BLaER1 treated with 17β-estradiol and CSF1 and Interleukin-3, amounts not matched to agents 10 nM and 100 nM (cell line): ENCODE data around the gene PSAP.

Experiments used
- H3K27ac ChIP-seq, 11 experiments: shearing (Covaris generic); formaldehyde crosslinking; 2 replicates each; pipeline ENCODE4 v1.8.1; 2022
- H3K27me3 ChIP-seq, 11 experiments: shearing (Covaris generic); formaldehyde crosslinking; 2 replicates each; pipeline ENCODE4 v1.8.1; 2022
- H3K36me3 ChIP-seq, 11 experiments: shearing (Covaris generic); formaldehyde crosslinking; 2 replicates each; pipeline ENCODE4 v1.8.1; 2022
- H3K4me1 ChIP-seq, 10 experiments: shearing (Covaris generic); formaldehyde crosslinking; 2 replicates each; pipeline ENCODE4 v1.8.1; 2022
- H3K4me2 ChIP-seq, 11 experiments: shearing (Covaris generic); formaldehyde crosslinking; 2 replicates each; pipeline ENCODE4 v1.8.1; 2022
- H3K4me3 ChIP-seq, 10 experiments: shearing (Covaris generic); formaldehyde crosslinking; 2 replicates each; pipeline ENCODE4 v1.8.1; 2022
- H3K9ac ChIP-seq, 11 experiments: shearing (Covaris generic); formaldehyde crosslinking; 2 replicates each; pipeline ENCODE4 v1.8.1; 2022
- H3K9me3 ChIP-seq, 11 experiments: shearing (Covaris generic); formaldehyde crosslinking; replicated peaks in 1 of 11; 2 replicates each; pipeline ENCODE4 v1.8.1; 2022
- H4K20me1 ChIP-seq, 11 experiments: shearing (Covaris generic); formaldehyde crosslinking; 2 replicates each; pipeline ENCODE4 v1.8.1; 2022
- Cebpa-rat ChIP-seq, 11 experiments: shearing (Covaris generic); IDR thresholded peaks; 2 replicates each; pipeline ENCODE4 v1.8.1; 2022

PSAP gene

DNA sequence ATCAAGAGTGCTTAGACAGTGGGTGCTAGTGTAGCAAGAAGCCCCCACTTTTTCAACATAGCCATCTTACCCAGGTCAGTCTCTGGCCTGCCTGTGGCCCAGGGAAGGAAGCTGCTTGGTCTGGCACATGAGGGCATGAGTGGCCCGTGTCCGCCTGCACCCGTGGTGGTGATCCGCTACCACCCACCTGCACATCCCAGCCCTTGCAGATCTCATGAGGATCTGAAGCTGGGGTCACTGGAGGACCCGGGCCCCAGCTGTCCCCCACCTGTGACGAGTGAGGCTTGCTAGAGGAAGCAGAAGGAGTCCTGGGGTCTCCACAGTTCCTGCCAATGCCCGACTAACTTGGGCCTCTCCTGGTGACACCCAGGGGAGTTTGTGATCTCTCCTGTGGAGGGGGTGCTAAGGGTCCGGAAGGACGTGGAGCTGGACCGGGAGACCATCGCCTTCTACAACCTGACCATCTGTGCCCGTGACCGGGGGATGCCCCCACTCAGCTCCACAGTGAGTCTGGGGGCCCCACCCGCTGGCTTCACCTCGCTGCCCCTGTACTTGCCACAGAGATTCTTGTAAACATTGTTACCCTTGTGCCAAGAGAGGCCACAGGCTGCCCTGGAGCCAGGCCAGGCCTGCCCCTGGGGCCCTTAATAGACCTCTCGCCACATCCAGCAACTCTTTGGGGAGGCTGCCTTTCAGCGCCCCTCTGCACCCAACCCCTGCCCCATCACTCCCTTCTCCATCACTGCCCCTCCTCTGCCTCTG lies 67.0 kb downstream of the PSAP start:
- Histone ChIP-seq H3K4me3 (no peak overlapping the region), H3K4me1 (peaks cover 21 to 55% (median 36%) of the 10 kb centered on the region in 10 experiments), H3K9me3 (no peaks in the 10 kb centered on the region), H3K9ac (no peak overlapping the region; a peak in 1 of 22 replicates), H4K20me1 (no peaks in the 10 kb centered on the region), H3K27me3 (no peaks in the 10 kb centered on the region), H3K36me3 (no peaks in the 10 kb centered on the region), H3K4me2 (peak overlapping the region; percentile 53 to 91 (median 69); a peak in 21 of 22 replicates), H3K27ac (no peak overlapping the region)
- TF ChIP-seq Cebpa-rat (IDR thresholded peaks at IDR 0.05) = no peak

DNA sequence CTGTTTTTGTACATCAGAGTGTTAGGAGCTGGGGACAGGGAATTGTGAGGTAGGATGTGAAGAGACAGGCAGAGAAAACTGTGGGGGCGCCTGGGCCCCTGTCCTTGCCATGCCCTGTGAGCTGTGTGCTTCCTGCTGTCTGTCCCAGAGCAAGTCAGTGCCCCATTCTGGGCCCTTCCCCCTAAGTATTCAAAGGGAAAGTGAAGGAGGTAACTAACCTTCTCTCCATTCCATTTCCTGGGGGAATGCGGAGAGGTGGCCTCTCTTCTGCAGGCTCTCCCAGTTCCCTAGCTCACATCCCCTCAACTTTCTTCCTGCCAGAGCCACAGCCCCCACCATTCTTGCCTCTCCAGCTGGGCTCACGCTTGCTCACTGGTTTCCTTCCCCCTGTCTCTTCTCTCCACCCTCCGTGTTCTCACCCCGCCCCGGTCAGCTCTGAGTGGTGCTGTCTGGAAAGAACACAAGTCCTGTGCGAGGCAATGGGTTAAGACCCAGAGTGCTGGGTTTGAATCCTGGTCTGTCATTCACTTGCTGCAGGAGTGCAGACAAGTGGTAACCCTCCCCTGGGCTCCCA lies 68.0 kb downstream of the PSAP start:
- Histone ChIP-seq H3K4me2 (peak overlapping the region; percentile 53 to 91 (median 69)), H3K36me3 (no peaks in the 10 kb centered on the region), H3K9me3 (peaks cover 0 to 2% (median 0%) of the 10 kb centered on the region in 11 experiments; a peak in 3 of 22 replicates), H3K27me3 (no peaks in the 10 kb centered on the region), H3K9ac (peak overlapping the region in 6 of 11 experiments; percentile 18 to 59 (median 32); a peak in 6 of 22 replicates), H3K27ac (peak overlapping the region in 6 of 11 experiments; percentile 1 to 39 (median 30); a peak in 7 of 22 replicates), H3K4me1 (peaks cover 21 to 66% (median 46%) of the 10 kb centered on the region in 10 experiments), H4K20me1 (no peaks in the 10 kb centered on the region), H3K4me3 (peak overlapping the region in 2 of 10 experiments; percentile 7 to 9; a peak in 1 of 20 replicates)
- TF ChIP-seq Cebpa-rat (IDR thresholded peaks at IDR 0.05) = no peak

DNA sequence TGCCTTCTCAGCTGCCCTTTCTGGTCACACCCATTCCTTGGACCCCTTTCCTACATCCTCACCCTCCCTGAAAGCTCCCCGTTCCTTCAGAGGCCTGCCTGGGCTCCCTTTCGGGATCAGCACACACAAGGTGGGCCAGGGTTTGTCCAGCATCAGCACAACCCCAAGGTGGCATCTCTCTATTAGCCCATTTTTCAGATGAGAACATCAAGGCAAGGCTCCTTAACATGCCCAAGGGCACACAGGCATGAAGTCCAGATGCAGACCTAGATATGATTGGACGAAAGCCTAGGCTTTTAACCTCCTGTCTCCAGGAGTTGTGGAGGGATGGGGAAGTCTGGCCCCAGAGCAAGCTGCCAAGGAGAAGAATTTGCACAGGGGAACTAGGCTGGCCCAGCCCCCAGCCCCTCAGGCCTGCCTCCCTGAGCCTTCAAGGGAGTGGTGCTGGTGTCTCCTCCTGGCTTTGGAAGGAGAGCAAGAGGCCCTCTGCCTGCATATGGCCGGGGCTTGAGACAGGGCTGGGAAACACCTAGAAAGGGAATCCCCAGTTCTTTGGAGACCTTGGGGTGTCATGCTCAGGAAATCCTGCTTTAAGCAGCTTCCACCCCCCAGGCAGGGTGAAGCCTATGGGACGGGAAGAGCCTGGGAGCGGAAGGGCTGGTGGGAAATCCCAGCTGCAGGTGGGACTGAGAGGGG lies 68.7 kb downstream of the PSAP start:
- Histone ChIP-seq H3K4me1 (peaks cover 21 to 73% (median 52%) of the 10 kb centered on the region in 10 experiments), H3K36me3 (0 out of 22 replicates have a peak, but pooled peaks cover 0 to 3% (median 0%) of the 10 kb centered on the region in 11 experiments), H3K9me3 (peaks cover 0 to 8% (median 5%) of the 10 kb centered on the region in 11 experiments; a peak in 14 of 22 replicates), H3K9ac (peak overlapping the region in 6 of 11 experiments; percentile 18 to 59 (median 32); a peak in 5 of 22 replicates), H3K27me3 (no peaks in the 10 kb centered on the region), H4K20me1 (no peaks in the 10 kb centered on the region), H3K4me3 (peak overlapping the region in 2 of 10 experiments; percentile 7 to 9; a peak in 1 of 20 replicates), H3K27ac (peak overlapping the region in 6 of 11 experiments; percentile 1 to 39 (median 30); a peak in 7 of 22 replicates), H3K4me2 (peak overlapping the region; percentile 53 to 91 (median 69))
- TF ChIP-seq Cebpa-rat (IDR thresholded peaks at IDR 0.05) = no peak

DNA sequence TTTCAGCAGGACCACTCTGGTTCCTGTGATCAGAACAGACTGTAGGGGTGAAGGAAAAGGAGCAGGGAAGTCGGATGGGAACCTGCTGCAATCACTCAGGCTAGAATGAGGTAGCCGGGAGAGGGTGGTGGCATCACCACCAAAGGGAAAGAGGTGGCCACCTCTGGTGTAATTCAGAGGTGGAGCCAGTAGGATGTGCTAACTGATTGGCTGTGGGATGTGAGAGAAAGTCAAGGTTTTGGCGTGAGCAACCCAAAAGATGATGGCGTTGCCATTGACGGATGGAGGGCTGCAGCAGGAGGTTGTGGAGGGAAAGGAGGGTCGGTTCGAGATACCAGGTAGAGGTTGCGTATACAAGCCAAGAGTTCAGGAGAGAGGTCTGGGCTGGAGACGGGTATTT lies 70.3 kb downstream of the PSAP start:
- Histone ChIP-seq H3K27ac (no peak overlapping the region), H3K4me3 (no peak overlapping the region), H3K4me2 (peak overlapping the region in 2 of 11 experiments; percentile 91 to 98; a peak in 2 of 22 replicates), H3K9ac (no peak overlapping the region), H3K27me3 (no peaks in the 10 kb centered on the region), H3K9me3 (peaks cover 0 to 12% (median 7%) of the 10 kb centered on the region in 11 experiments; a peak in 14 of 22 replicates), H3K36me3 (0 out of 22 replicates have a peak, but pooled peaks cover 0 to 4% (median 0%) of the 10 kb centered on the region in 11 experiments), H3K4me1 (peaks cover 36 to 89% (median 69%) of the 10 kb centered on the region in 10 experiments), H4K20me1 (no peaks in the 10 kb centered on the region)
- no peak for TF ChIP-seq Cebpa-rat (IDR thresholded peaks at IDR 0.05)

GRCh38 chr10:71780156-71780555 lies 70.9 kb downstream of the PSAP start:
- no peak for TF ChIP-seq Cebpa-rat (IDR thresholded peaks at IDR 0.05)
- 0 out of 22 replicates have a peak, but pooled peaks cover 0 to 4% (median 0%) of the 10 kb centered on the region in 11 experiments for H3K36me3 ChIP-seq
- no peaks in the 10 kb centered on the region for H4K20me1 ChIP-seq
- H3K27ac ChIP-seq = no peak overlapping the region
- no peak overlapping the region for H3K9ac ChIP-seq
- H3K9me3 ChIP-seq = peaks cover 0 to 12% (median 7%) of the 10 kb centered on the region in 11 experiments; a peak in 14 of 22 replicates
- H3K4me1 ChIP-seq = peaks cover 41 to 95% (median 74%) of the 10 kb centered on the region in 10 experiments
- peak overlapping the region in 4 of 11 experiments; percentile 98 to 100 (median 99); a peak in 7 of 22 replicates for H3K4me2 ChIP-seq
- H3K27me3 ChIP-seq = no peaks in the 10 kb centered on the region
- no peak overlapping the region for H3K4me3 ChIP-seq

- H3K4me1 ChIP-seq = peaks cover 46 to 99% (median 79%) of the 10 kb centered on the region in 10 experiments
- H3K27me3 ChIP-seq = no peaks in the 10 kb centered on the region
- no peak overlapping the region for H3K9ac ChIP-seq
- H3K36me3 ChIP-seq = 0 out of 22 replicates have a peak, but pooled peaks cover 0 to 4% (median 0%) of the 10 kb centered on the region in 11 experiments
- 0 out of 22 replicates have a peak overlapping the region, but pooled peaks of 1 of the 11 experiments have one; percentile 7 for H3K27ac ChIP-seq
- H3K9me3 ChIP-seq = peaks cover 0 to 12% (median 7%) of the 10 kb centered on the region in 11 experiments; a peak in 14 of 22 replicates
- no peak for TF ChIP-seq Cebpa-rat (IDR thresholded peaks at IDR 0.05)
- H3K4me3 ChIP-seq = no peak overlapping the region
- H4K20me1 ChIP-seq = no peaks in the 10 kb centered on the region
- H3K4me2 ChIP-seq = peak overlapping the region in 6 of 11 experiments; percentile 26 to 100 (median 99); a peak in 11 of 22 replicates
Measured at GRCh38 chr10:71779641-71780040, 71.4 kb downstream of the PSAP start.

- Histone ChIP-seq H3K9ac (no peak overlapping the region), H3K4me2 (peak overlapping the region in 7 of 11 experiments; percentile 11 to 100 (median 99); a peak in 12 of 22 replicates), H3K27me3 (peaks cover 0 to 9% (median 0%) of the 10 kb centered on the region in 11 experiments; a peak in 6 of 22 replicates), H3K36me3 (0 out of 22 replicates have a peak, but pooled peaks cover 0 to 4% (median 0%) of the 10 kb centered on the region in 11 experiments), H3K9me3 (peaks cover 0 to 12% (median 7%) of the 10 kb centered on the region in 11 experiments; a peak in 14 of 22 replicates), H4K20me1 (no peaks in the 10 kb centered on the region), H3K4me1 (peaks cover 48 to 94% (median 79%) of the 10 kb centered on the region in 10 experiments), H3K27ac (peak overlapping the region in 7 of 11 experiments; percentile 92 to 98 (median 96); a peak in 11 of 22 replicates), H3K4me3 (no peak overlapping the region)
- no peak for TF ChIP-seq Cebpa-rat (IDR thresholded peaks at IDR 0.05)
Measured at GRCh38 chr10:71778071-71778825, 72.8 kb downstream of the PSAP start.
